BLaER1 treated with 17β-estradiol and CSF1 and Interleukin-3, amounts not matched to agents 10 nM and 100 nM (cell line): ENCODE results near the gene ABCC11.

ENCODE experiments used
- H3K27ac ChIP-seq, 11 experiments: shearing (Covaris generic); formaldehyde crosslinking; 2 replicates each; pipeline ENCODE4 v1.8.1; 2022
- H3K27me3 ChIP-seq, 11 experiments: shearing (Covaris generic); formaldehyde crosslinking; 2 replicates each; pipeline ENCODE4 v1.8.1; 2022
- H3K36me3 ChIP-seq, 11 experiments: shearing (Covaris generic); formaldehyde crosslinking; 2 replicates each; pipeline ENCODE4 v1.8.1; 2022
- H3K4me1 ChIP-seq, 10 experiments: shearing (Covaris generic); formaldehyde crosslinking; 2 replicates each; pipeline ENCODE4 v1.8.1; 2022
- H3K4me2 ChIP-seq, 11 experiments: shearing (Covaris generic); formaldehyde crosslinking; 2 replicates each; pipeline ENCODE4 v1.8.1; 2022
- H3K4me3 ChIP-seq, 10 experiments: shearing (Covaris generic); formaldehyde crosslinking; 2 replicates each; pipeline ENCODE4 v1.8.1; 2022
- H3K9ac ChIP-seq, 11 experiments: shearing (Covaris generic); formaldehyde crosslinking; 2 replicates each; pipeline ENCODE4 v1.8.1; 2022
- H3K9me3 ChIP-seq, 11 experiments: shearing (Covaris generic); formaldehyde crosslinking; replicated peaks in 1 of 11; 2 replicates each; pipeline ENCODE4 v1.8.1; 2022
- H4K20me1 ChIP-seq, 11 experiments: shearing (Covaris generic); formaldehyde crosslinking; 2 replicates each; pipeline ENCODE4 v1.8.1; 2022
- Cebpa-rat ChIP-seq, 11 experiments: shearing (Covaris generic); IDR thresholded peaks; 2 replicates each; pipeline ENCODE4 v1.8.1; 2022

The ABCC11 gene

DNA sequence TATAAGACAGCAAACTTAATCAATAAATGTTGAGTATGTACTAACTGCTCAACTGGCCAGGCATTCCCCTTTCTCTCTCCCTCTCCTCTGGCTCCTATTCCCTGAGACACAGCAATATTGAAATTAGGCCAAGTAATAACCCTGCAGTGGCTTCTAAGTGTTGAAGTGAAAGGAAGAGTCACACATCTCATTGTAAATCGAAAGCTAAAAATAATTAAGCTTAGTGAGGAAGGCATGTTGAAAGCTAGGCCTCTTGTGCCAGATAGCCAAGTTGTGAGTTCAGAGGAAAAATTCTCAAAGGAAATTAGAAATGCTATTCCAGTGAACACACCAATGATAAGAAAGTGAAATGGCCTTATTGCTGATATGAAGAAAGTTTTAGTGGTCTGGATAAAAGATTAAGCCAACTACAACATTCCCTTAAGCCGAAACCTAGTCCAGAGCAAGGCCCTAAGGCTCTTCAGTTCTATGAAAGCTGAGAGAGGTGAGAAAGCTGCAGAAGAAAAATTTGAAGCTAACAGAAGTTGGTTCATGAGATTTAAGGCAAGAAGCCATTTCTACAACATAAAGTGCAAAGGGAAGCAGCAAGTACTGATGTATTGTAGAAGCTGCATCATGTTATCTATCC lies 35.4 kb upstream of the ABCC11 start:
- TF ChIP-seq Cebpa-rat (IDR thresholded peaks at IDR 0.05) = no peak
- Histone ChIP-seq H4K20me1 (peaks cover 0 to 4% (median 0%) of the 10 kb centered on the region in 11 experiments; a peak in 2 of 22 replicates), H3K4me3 (no peak overlapping the region), H3K27me3 (no peaks in the 10 kb centered on the region), H3K4me1 (peaks cover 4 to 21% (median 12%) of the 10 kb centered on the region in 10 experiments; a peak in 17 of 20 replicates), H3K4me2 (no peak overlapping the region), H3K36me3 (peaks cover 53 to 89% (median 84%) of the 10 kb centered on the region in 11 experiments), H3K27ac (no peak overlapping the region), H3K9ac (no peak overlapping the region), H3K9me3 (peaks cover 21 to 27% (median 22%) of the 10 kb centered on the region in 11 experiments)

DNA sequence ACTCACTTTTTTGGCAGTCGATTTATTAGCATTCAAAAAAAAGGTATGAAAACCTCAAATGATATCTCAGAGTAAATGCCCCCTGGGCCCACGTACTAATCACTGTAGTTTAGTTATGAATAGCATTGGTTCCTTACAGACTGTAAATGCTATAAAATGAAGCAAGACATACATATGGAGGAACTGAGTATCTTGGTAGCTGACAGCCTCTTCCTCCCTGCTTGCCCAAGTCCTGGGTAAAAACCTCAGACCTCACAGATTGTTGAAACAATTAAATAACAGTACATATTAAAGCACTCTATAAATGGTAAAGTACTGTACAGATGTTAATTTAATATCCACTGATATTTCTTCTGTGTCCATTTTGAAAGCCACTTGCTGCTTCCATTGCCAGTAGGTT lies 33.2 kb upstream of the ABCC11 start:
- peaks cover 0 to 5% (median 0%) of the 10 kb centered on the region in 11 experiments; a peak in 7 of 22 replicates for H3K9me3 ChIP-seq
- peaks cover 0 to 4% (median 0%) of the 10 kb centered on the region in 11 experiments; a peak in 2 of 22 replicates for H4K20me1 ChIP-seq
- no peak for TF ChIP-seq Cebpa-rat (IDR thresholded peaks at IDR 0.05)
- no peak overlapping the region for H3K9ac ChIP-seq
- H3K4me1 ChIP-seq = peaks cover 4 to 21% (median 12%) of the 10 kb centered on the region in 10 experiments; a peak in 17 of 20 replicates
- no peak overlapping the region for H3K27ac ChIP-seq
- no peak overlapping the region for H3K4me3 ChIP-seq
- peaks cover 51 to 88% (median 82%) of the 10 kb centered on the region in 11 experiments for H3K36me3 ChIP-seq
- H3K27me3 ChIP-seq = no peaks in the 10 kb centered on the region
- H3K4me2 ChIP-seq = no peak overlapping the region

DNA sequence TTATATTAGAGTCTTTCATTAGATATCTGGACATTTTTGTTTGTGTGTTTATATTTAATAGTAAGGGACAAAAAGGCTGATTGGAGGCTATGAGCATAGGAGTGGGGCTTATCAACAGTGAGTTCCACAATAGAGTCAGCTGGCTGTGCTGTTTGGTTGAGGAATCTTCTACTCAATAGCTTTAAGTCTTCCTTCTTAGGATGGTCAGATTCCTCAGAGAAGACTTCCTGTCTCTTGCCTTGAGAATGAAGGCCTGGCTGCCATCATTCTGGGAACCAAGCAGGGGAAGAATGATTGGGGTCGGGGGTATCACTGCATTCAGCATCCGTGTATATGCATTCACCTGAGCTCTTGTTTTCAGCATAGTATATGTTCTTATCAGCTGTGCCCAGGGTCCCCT lies 31.9 kb upstream of the ABCC11 start:
- Histone ChIP-seq H3K36me3 (peaks cover 52 to 87% (median 82%) of the 10 kb centered on the region in 11 experiments), H3K4me2 (peak overlapping the region in 2 of 11 experiments; percentile 22 to 48; a peak in 2 of 22 replicates)
- no peak for TF ChIP-seq Cebpa-rat (IDR thresholded peaks at IDR 0.05)

DNA sequence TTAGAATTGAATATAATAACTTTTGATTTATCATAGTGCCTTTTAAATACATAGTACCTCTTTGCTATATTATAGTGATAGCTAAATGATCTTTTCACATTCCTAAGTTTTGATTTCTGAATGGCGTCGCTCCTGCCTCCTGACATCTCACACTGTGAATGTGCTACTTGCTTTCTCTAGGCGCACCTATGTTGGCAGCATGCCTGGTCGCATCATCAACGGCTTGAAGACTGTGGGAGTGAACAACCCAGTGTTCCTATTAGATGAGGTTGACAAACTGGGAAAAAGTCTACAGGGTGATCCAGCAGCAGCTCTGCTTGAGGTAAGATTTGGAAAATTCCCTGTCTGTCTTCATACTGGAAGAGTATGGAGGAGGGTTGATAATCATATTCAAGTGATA lies 29.8 kb upstream of the ABCC11 start:
- Histone ChIP-seq H3K4me2 (no peak overlapping the region), H3K4me1 (peaks cover 0 to 11% (median 7%) of the 10 kb centered on the region in 10 experiments; a peak in 9 of 20 replicates), H3K27me3 (no peaks in the 10 kb centered on the region), H3K9me3 (no peaks in the 10 kb centered on the region), H3K9ac (no peak overlapping the region), H3K36me3 (peaks cover 40 to 83% (median 78%) of the 10 kb centered on the region in 11 experiments; a peak in 21 of 22 replicates), H3K4me3 (no peak overlapping the region), H4K20me1 (peaks cover 0 to 5% (median 0%) of the 10 kb centered on the region in 11 experiments; a peak in 1 of 22 replicates), H3K27ac (no peak overlapping the region)
- no peak for TF ChIP-seq Cebpa-rat (IDR thresholded peaks at IDR 0.05)

More for the DNA sequence above, 31.9 kb upstream of the ABCC11 start:
- Histone ChIP-seq H3K27ac (no peak overlapping the region), H3K27me3 (no peaks in the 10 kb centered on the region), H3K9ac (no peak overlapping the region), H3K9me3 (no peaks in the 10 kb centered on the region), H4K20me1 (peaks cover 0 to 4% (median 0%) of the 10 kb centered on the region in 11 experiments; a peak in 1 of 22 replicates), H3K4me3 (no peak overlapping the region), H3K4me1 (peaks cover 0 to 11% (median 8%) of the 10 kb centered on the region in 10 experiments; a peak in 11 of 20 replicates)

DNA sequence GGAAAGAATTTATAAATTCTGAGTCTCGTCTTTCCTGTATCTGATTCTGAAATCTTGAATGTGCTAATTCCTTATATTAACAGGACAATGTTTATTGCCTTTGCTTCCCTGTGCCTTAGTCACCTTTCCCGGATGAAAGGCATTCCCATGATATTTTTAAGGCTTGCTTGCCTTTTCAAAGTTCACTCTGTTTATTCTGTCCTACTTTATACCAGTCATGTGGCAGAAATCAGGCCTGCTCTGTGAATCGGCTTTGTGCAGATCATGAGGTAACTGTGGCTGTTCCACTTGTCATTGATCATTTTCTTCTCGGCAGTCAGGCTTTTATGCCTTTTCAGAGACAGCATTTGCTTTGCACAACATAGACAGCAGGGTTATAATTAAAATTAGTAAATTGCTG lies 28.8 kb upstream of the ABCC11 start:
- H3K36me3 ChIP-seq = peaks cover 49 to 90% (median 82%) of the 10 kb centered on the region in 11 experiments; a peak in 21 of 22 replicates
- H3K4me3 ChIP-seq = no peak overlapping the region
- H3K9me3 ChIP-seq = no peaks in the 10 kb centered on the region
- no peak for TF ChIP-seq Cebpa-rat (IDR thresholded peaks at IDR 0.05)
- H3K9ac ChIP-seq = no peak overlapping the region
- no peaks in the 10 kb centered on the region for H3K27me3 ChIP-seq
- no peak overlapping the region for H3K4me2 ChIP-seq
- H3K27ac ChIP-seq = no peak overlapping the region
- peaks cover 0 to 11% (median 7%) of the 10 kb centered on the region in 10 experiments; a peak in 9 of 20 replicates for H3K4me1 ChIP-seq
- H4K20me1 ChIP-seq = peaks cover 0 to 12% (median 0%) of the 10 kb centered on the region in 11 experiments; a peak in 2 of 22 replicates

DNA sequence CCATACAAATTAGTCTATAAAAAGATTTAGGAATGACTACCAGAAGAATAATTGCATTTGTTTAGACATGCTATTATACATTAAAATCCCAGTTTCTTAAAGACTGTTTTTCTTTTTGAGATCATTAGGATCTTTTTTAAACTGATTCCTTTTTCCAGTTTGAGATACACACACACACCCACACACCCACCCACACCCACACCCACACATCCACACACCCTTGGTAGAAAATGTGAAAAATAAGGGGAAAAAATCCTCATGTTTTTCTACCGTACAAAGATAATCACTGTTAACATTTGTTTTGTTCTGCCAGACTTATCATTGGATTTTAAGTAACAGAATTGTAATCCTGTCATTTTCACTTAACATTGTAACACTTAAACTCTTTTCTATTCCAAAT lies 27.1 kb upstream of the ABCC11 start:
- no peak overlapping the region for H3K4me2 ChIP-seq
- peaks cover 0 to 12% (median 0%) of the 10 kb centered on the region in 11 experiments; a peak in 2 of 22 replicates for H4K20me1 ChIP-seq
- no peak overlapping the region for H3K4me3 ChIP-seq
- no peaks in the 10 kb centered on the region for H3K9me3 ChIP-seq
- no peak overlapping the region for H3K27ac ChIP-seq
- H3K27me3 ChIP-seq = no peaks in the 10 kb centered on the region
- no peak overlapping the region for H3K9ac ChIP-seq
- H3K36me3 ChIP-seq = peaks cover 59 to 92% (median 86%) of the 10 kb centered on the region in 11 experiments
- peaks cover 0 to 5% (median 4%) of the 10 kb centered on the region in 10 experiments; a peak in 9 of 20 replicates for H3K4me1 ChIP-seq
- TF ChIP-seq Cebpa-rat (IDR thresholded peaks at IDR 0.05) = no peak

DNA sequence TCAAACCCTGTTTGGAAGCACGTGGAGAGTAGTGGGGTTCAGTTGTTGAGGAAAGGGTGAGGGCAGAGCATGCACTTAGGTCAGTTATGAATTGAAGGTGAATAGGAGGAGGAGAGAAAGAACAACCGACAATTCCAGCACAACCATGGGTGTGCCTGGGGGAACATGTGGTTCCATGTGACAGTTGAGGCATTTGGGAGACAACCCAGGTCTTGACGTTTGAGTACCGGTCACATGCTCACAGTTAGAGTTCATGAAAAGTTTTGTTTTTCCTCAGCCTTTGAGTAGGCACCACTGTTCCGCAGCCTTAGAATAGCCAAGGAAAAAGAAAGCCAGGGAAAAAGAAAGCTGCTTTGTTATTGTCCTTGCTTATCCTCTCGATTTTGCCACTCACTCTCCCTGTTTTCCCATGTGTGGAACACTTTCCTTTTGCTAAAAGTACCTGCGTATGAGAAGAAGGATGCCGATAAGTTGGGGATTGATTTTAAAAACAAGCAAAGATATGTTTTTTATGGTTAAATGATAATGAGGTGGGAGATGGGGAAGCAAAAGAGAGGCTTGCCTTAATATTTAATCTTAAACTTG lies 25.6 kb upstream of the ABCC11 start:
- H3K4me1 ChIP-seq = no peaks in the 10 kb centered on the region
- no peak overlapping the region for H3K9ac ChIP-seq
- H3K9me3 ChIP-seq = no peaks in the 10 kb centered on the region
- H4K20me1 ChIP-seq = peaks cover 0 to 17% (median 0%) of the 10 kb centered on the region in 11 experiments; a peak in 3 of 22 replicates
- no peak overlapping the region for H3K4me2 ChIP-seq
- H3K36me3 ChIP-seq = peaks cover 66 to 93% (median 83%) of the 10 kb centered on the region in 11 experiments
- no peak for TF ChIP-seq Cebpa-rat (IDR thresholded peaks at IDR 0.05)
- H3K27ac ChIP-seq = no peak overlapping the region
- H3K27me3 ChIP-seq = no peaks in the 10 kb centered on the region
- H3K4me3 ChIP-seq = no peak overlapping the region

DNA sequence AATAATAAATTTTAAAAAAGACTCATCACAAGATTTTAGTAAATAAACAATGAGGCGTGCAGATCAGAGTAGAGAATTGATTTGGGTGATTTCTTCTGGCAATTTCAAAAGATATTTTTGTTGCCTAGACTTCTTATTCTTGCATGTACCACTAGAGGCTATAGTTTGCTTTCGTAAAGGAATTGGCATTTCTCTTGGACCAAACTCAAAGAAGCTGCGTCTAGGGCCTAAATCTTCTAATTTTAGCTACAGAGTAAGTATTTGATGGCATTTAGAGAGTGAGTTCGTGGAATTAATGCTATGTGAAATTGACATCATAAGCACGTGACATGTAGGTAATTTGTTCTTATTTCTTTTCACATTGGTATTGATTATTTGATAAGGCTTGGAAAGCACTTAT lies 24.4 kb upstream of the ABCC11 start:
- Histone ChIP-seq H3K36me3 (peaks cover 64 to 92% (median 75%) of the 10 kb centered on the region in 11 experiments), H3K9me3 (no peaks in the 10 kb centered on the region), H3K4me2 (no peak overlapping the region), H3K4me3 (no peak overlapping the region), H3K27me3 (no peaks in the 10 kb centered on the region), H3K9ac (no peak overlapping the region), H4K20me1 (peaks cover 0 to 17% (median 0%) of the 10 kb centered on the region in 11 experiments; a peak in 3 of 22 replicates), H3K27ac (no peak overlapping the region), H3K4me1 (no peaks in the 10 kb centered on the region)
- TF ChIP-seq Cebpa-rat (IDR thresholded peaks at IDR 0.05) = no peak

DNA sequence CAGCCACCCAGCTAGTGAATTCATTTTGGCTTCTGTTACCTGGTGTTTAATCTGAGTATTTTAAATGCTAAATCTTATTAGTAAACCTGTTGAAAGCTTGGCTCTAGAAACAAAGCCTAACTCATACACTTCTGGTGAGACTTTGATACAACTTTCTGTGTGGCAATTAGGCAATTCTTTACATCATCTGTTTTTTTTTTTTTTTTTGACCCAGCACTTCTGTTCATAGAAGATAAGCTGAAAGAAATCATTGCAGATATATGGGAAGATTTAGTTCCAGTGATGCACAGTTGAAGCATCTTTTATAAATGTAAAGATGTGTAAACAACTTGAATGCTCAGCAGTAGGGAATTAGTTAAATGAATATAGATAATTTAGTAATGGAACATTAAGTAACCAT lies 21.7 kb upstream of the ABCC11 start:
- Histone ChIP-seq H3K9me3 (peaks cover 2 to 7% (median 4%) of the 10 kb centered on the region in 11 experiments; a peak in 21 of 22 replicates), H3K4me3 (no peak overlapping the region), H4K20me1 (peaks cover 0 to 17% (median 0%) of the 10 kb centered on the region in 11 experiments; a peak in 3 of 22 replicates), H3K4me1 (peaks cover 0 to 5% (median 0%) of the 10 kb centered on the region in 10 experiments; a peak in 1 of 20 replicates), H3K27me3 (no peaks in the 10 kb centered on the region), H3K9ac (no peak overlapping the region), H3K4me2 (no peak overlapping the region), H3K36me3 (peaks cover 70 to 94% (median 83%) of the 10 kb centered on the region in 11 experiments), H3K27ac (no peak overlapping the region)
- no peak for TF ChIP-seq Cebpa-rat (IDR thresholded peaks at IDR 0.05)
